WTC11 (cell line): ENCODE measurements around the gene BET1. TPM values are rescaled to one million over a fixed set of nuclear protein-coding genes. Genes with fewer than 3 reads are reported as not detected.

Source experiments
- ATAC-seq: fragments of 200-7000 bp; cut with Tn5 transposase; 2 replicates; pipeline ENCODE4 v1.10.0; 2021; ENCODE audit warnings: mild to moderate bottlenecking, moderate library complexity
- CTCF ChIA-PET: fragments of 300-600 bp; sonication (Branson Sonifier 250); formaldehyde crosslinking; loops from one replicate; lab custom pipeline; 2021; ENCODE audit warnings: antibody characterized with exemption; lab: Charles Lee
- POLR2A ChIA-PET: fragments of 350-600 bp; sonication (Branson Sonifier 250); formaldehyde crosslinking; loops from one replicate; lab custom pipeline; 2021; ENCODE audit warnings: antibody characterized with exemption; lab: Charles Lee
- DNase-seq: peaks from one replicate; pipeline ENCODE4 v3.0.0; 2021; ENCODE audit warnings: low spot score
- H3K27ac Mint-ChIP-seq: 2 replicates; pipeline ENCODE4 v1.8.0; 2021; ENCODE audit warnings: mixed read lengths
- H3K27me3 Mint-ChIP-seq: 2 replicates; pipeline ENCODE4 v1.8.0; 2021; ENCODE audit warnings: low read depth, mild to moderate bottlenecking, moderate library complexity, mixed read lengths
- H3K36me3 Mint-ChIP-seq: 2 replicates; pipeline ENCODE4 v1.8.0; 2021; ENCODE audit warnings: mixed read lengths
- H3K4me1 Mint-ChIP-seq: 2 replicates; pipeline ENCODE4 v1.8.0; 2022; ENCODE audit warnings: mixed read lengths
- H3K4me3 Mint-ChIP-seq: 2 replicates; pipeline ENCODE4 v1.8.0; 2021; ENCODE audit warnings: mild to moderate bottlenecking, moderate library complexity, mixed read lengths
- H3K9me3 Mint-ChIP-seq: 2 replicates; pipeline ENCODE4 v1.8.0; 2021; ENCODE audit warnings: mixed read lengths
- ATF6 ChIP-seq: sonication (generic); formaldehyde crosslinking; IDR thresholded peaks from 2 replicates; pipeline ENCODE4 v1.8.1; 2023; ENCODE audit warnings: mild to moderate bottlenecking, missing genetic modification reagents
- CDX4 ChIP-seq: fragments of 250-450 bp; sonication (Bioruptor Pico); IDR thresholded peaks from 2 replicates; pipeline ENCODE4 v1.9.0; 2021; ENCODE audit warnings: moderate library complexity, mild to moderate bottlenecking, inconsistent platforms, borderline replicate concordance
- ESRRA ChIP-seq: sonication (generic); formaldehyde crosslinking; IDR thresholded peaks from 2 replicates; pipeline ENCODE4 v1.8.1; 2022; ENCODE audit warnings: mild to moderate bottlenecking, missing genetic modification reagents, borderline replicate concordance
- ETV6 ChIP-seq: sonication (generic); formaldehyde crosslinking; IDR thresholded peaks from 2 replicates; pipeline ENCODE4 v1.8.1; 2022; ENCODE audit warnings: mild to moderate bottlenecking, missing genetic modification reagents
- KAT7 ChIP-seq: sonication (generic); formaldehyde crosslinking; IDR thresholded peaks from 2 replicates; pipeline ENCODE4 v1.8.1; 2023; ENCODE audit warnings: missing genetic modification reagents, mild to moderate bottlenecking, borderline replicate concordance
- NFATC4 ChIP-seq: fragments of 250-450 bp; sonication (Bioruptor Pico); IDR thresholded peaks from 2 replicates; pipeline ENCODE4 v1.9.0; 2021; ENCODE audit warnings: mild to moderate bottlenecking
- NR3C1 ChIP-seq: sonication (generic); formaldehyde crosslinking; conservative IDR thresholded peaks from 2 replicates; pipeline ENCODE4 v1.8.1; 2023; ENCODE audit warnings: low read depth, mild to moderate bottlenecking, missing genetic modification reagents
- ZNF219 ChIP-seq: sonication (generic); formaldehyde crosslinking; IDR thresholded peaks from 2 replicates; pipeline ENCODE4 v1.8.0; 2023; ENCODE audit warnings: missing genetic modification reagents, mild to moderate bottlenecking, borderline replicate concordance
- total RNA-seq: library from RNA; stranded (reverse); gene quantifications from 3 replicates; pipeline ENCODE4 v1.2.3, GENCODE V29; 2021
- TF ChIP-seq, protein P1 (sequence below): fragments of 250-450 bp; sonication (Bioruptor Pico); conservative IDR thresholded peaks from 2 replicates; pipeline ENCODE4 v1.9.0; 2021; ENCODE audit warnings: mild to moderate bottlenecking

BET1 gene
- total RNA-seq, 1 experiment from 2014 or later: 26.7 TPM

DNA sequence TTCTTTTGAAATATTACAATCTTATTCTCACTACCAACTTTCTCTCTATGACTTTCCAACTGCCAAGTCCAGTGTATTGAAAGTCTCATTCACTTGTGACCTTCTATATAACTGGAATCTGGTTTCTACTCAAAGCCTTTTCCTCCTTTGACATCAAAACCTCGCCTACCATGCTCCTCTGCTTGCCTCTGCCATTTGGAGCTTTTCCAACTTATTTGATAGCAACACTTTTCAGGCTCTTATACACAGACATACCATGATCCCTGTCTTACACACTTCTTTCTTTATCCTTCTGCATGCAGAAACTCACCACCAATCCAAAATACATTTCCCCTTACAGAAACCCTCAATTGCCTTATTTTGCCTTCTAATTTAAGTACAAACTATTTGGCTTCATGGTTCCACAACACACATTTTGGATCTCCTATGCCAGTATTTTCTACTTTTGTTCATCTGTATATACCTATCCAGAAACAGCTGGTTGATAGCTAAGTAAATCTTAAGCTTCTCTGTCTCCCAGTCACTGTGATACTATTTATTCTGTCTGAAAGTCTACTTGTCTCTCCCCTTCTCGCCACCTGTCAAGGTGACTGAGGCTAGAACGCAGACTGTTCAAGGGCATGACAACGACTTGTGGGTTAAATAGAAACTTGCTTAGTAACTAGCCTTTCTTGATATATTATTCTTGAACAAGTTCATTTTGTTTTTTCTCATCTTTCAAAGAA is 60.2 kb downstream of the BET1 start:
- H3K4me3 Mint-ChIP-seq: no peak overlapping the region
- no peaks in the 10 kb centered on the region for H3K9me3 Mint-ChIP-seq
- H3K27ac Mint-ChIP-seq: no peak overlapping the region
- TF ChIP-seq, protein P1, sequence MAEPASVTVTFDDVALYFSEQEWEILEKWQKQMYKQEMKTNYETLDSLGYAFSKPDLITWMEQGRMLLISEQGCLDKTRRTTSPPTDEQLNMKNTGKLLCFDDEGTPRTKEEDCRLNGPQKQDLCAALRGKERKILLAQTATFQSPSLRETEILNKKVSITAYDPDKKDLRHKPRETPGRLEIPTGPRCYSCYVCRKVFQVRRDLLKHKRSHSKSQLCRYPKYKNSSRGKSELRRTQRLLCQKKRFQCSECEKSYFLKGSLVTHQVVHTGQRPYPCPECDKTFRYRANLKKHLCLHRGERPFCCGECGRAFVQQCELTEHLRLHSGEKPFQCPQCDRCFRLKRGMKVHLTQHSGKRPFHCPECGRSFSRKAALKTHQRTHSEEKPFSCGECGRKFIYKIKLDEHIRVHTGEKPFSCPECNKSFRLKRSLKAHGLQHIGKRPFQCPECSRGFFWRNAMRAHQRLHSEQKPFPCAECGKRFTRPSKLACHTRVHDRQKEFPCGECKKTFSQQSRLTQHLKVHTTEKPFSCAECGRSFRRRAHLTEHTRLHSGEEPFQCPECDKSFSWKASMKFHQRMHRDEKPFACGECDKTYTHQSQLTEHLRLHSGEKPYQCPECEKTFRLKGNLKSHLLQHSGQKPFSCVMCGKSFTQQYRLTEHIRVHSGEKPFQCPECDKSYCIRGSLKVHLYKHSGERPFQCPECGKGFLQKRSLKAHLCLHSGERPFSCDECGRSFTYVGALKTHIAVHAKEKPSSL (CRISPR knock-in tag): no peak
- no peak for TF ChIP-seq ESRRA (CRISPR knock-in tag)
- TF ChIP-seq ATF6 (CRISPR knock-in tag): no peak
- no peak for TF ChIP-seq KAT7 (CRISPR knock-in tag)
- TF ChIP-seq ETV6: no peak
- TF ChIP-seq NR3C1 (CRISPR knock-in tag): no peak
- no peak for TF ChIP-seq CDX4 (CRISPR knock-in tag)
- TF ChIP-seq ZNF219: no peak
- TF ChIP-seq NFATC4 (CRISPR knock-in tag): no peak
- POLR2A ChIA-PET: no interaction called here
- CTCF ChIA-PET: no interaction called here
- no peaks in the 10 kb centered on the region for H3K36me3 Mint-ChIP-seq
- H3K4me1 Mint-ChIP-seq: no peaks in the 10 kb centered on the region
- ATAC-seq (no peak), DNase-seq (no peak)
- no peaks in the 10 kb centered on the region; the same call in 1 of the 2 replicates for H3K27me3 Mint-ChIP-seq

Other genes starting within 250 kb of the BET1 start
- gene TFPI2, start 113.6 kb downstream of the BET1 start, total RNA-seq: 7.8 to 10.4 TPM (median 8.7 TPM) in 3 replicates
- 0.63 to 1.3 TPM (median 1.2 TPM) in 3 replicates for gene GNGT1, start 97.8 kb downstream of the BET1 start, total RNA-seq
- 1.3 to 1.7 TPM (median 1.4 TPM) in 3 replicates for gene GNG11, start 82.6 kb downstream of the BET1 start, total RNA-seq